Measurements from ENCODE around the gene ABLIM3. TPM values are rescaled to one million over a fixed set of nuclear protein-coding genes. Genes with fewer than 3 reads are reported as not detected.
A peak's percentile ranks its signal among the peaks of the same experiment; 100 is the strongest.

The ABLIM3 gene
- 3.6 TPM for total RNA-seq (ENCODE audit: unreplicated experiment)
- long read RNA-seq, result 0 reads

DNA sequence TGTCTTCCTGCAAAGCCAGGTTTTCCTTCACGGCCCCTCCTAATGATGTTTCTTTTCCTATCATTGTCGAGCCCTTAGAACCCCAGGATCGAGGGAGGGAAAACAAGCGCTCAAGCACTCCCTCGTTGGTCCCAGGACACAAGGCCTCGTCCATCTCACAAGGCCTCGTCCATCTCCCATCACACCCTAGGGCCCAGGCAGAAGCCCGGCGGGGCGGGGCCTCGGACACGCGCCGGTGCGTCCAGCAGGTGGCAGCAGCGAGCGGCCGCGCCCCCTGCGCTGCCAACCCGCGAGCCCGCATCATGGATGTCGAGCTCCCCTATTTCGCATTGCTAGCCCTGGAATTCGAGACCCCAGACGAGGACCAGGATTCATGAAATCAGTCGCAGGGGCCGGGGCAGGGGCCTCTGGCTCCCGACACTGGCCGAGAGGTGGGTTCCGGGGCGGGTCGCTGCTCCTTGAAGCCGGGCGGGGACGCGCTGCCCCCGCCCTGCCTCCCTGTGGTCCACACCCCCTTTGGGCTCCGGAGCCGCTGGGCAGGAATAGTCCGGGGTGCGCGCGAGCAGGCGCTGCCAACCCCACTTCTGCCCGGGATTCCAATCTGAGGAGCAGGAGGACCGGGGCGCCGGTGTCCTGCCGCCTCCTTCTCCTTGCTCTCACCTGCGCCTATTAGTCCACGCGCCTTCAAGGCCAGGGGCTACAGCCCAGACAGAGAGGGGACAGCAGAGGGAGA is at the start of gene ABLIM3:
TSS of gene ABLIM3 (plus strand) at position 270 of the 733 bp plus-strand sequence. CDS start 603 bp downstream, outside the sequence.
- H3K4me3 Mint-ChIP-seq (ENCODE audit: unreplicated experiment), result no peak within 1 kb of the TSS
- peaks cover 18% of the 10 kb centered on the region for H3K4me1 Mint-ChIP-seq (ENCODE audit: unreplicated experiment)
- peak; percentile 84 for DNase-seq (ENCODE audit: low spot score)
- TF ChIP-seq, protein P1, sequence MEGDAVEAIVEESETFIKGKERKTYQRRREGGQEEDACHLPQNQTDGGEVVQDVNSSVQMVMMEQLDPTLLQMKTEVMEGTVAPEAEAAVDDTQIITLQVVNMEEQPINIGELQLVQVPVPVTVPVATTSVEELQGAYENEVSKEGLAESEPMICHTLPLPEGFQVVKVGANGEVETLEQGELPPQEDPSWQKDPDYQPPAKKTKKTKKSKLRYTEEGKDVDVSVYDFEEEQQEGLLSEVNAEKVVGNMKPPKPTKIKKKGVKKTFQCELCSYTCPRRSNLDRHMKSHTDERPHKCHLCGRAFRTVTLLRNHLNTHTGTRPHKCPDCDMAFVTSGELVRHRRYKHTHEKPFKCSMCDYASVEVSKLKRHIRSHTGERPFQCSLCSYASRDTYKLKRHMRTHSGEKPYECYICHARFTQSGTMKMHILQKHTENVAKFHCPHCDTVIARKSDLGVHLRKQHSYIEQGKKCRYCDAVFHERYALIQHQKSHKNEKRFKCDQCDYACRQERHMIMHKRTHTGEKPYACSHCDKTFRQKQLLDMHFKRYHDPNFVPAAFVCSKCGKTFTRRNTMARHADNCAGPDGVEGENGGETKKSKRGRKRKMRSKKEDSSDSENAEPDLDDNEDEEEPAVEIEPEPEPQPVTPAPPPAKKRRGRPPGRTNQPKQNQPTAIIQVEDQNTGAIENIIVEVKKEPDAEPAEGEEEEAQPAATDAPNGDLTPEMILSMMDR (IDR thresholded peaks at IDR 0.05; ENCODE audit: unreplicated experiment), result peak; percentile 90
- peaks cover 6% of the 10 kb centered on the region for H3K27me3 Mint-ChIP-seq (ENCODE audit: unreplicated experiment)
- H3K9me3 Mint-ChIP-seq (ENCODE audit: unreplicated experiment), result no peaks in the 10 kb centered on the region
- H3K27ac Mint-ChIP-seq (ENCODE audit: unreplicated experiment), result no peak within 1 kb of the TSS
- no peaks in the 10 kb centered on the region for H3K36me3 Mint-ChIP-seq (ENCODE audit: low read depth, unreplicated experiment)

DNA sequence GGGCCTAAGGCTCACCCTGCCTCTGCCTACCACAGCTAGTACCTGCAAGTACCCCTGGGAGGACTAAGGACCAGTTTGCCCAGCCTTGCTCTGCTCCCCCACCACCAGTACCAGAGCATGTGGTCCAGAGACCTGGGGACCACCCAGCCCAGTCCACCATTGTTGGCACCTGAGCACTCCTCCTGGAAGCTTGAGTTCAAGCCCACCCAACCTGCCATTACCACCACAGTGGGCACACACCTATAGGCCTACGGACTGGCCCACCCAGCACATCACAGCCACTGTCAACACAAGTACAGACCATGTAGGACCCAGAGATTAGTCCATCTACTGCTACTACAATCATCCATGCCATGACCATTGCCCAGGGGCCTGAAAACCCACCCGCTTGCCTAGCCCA is 47.7 kb upstream of the ABLIM3 start:
- TF ChIP-seq, protein P1 (IDR thresholded peaks at IDR 0.05; ENCODE audit: unreplicated experiment), result no peak
- no peaks in the 10 kb centered on the region for H3K36me3 Mint-ChIP-seq (ENCODE audit: low read depth, unreplicated experiment)
- DNase-seq (ENCODE audit: low spot score), result no peak
- no peaks in the 10 kb centered on the region for H3K4me1 Mint-ChIP-seq (ENCODE audit: unreplicated experiment)
- peaks cover 4% of the 10 kb centered on the region for H3K9me3 Mint-ChIP-seq (ENCODE audit: unreplicated experiment)
- H3K27ac Mint-ChIP-seq (ENCODE audit: unreplicated experiment), result no peak overlapping the region
- no peak overlapping the region for H3K4me3 Mint-ChIP-seq (ENCODE audit: unreplicated experiment)
- peaks cover 4% of the 10 kb centered on the region for H3K27me3 Mint-ChIP-seq (ENCODE audit: unreplicated experiment)

DNA sequence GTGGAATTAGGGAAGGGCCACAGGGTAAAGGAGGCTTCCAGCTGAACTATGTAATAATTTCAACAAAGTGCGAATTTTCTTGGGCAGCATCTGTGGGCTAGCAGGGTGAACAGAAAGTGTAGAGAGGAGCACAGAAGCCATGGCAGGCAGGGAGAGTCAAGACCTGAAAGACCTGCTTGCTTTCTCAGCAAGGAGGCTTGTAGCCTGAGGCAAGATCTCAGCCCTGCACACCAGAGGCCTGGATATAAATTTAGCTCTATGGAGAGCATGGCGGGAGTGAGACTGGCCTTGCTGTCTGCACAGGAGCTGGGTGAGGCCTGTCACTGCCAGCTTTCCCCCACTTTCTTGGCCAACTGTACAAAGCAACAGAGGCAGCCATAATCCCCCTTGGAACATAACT is 46.3 kb upstream of the ABLIM3 start:
- peaks cover 4% of the 10 kb centered on the region for H3K27me3 Mint-ChIP-seq (ENCODE audit: unreplicated experiment)
- DNase-seq (ENCODE audit: low spot score), result no peak
- H3K27ac Mint-ChIP-seq (ENCODE audit: unreplicated experiment), result no peak overlapping the region
- TF ChIP-seq, protein P1 (IDR thresholded peaks at IDR 0.05; ENCODE audit: unreplicated experiment), result no peak
- H3K36me3 Mint-ChIP-seq (ENCODE audit: low read depth, unreplicated experiment), result no peaks in the 10 kb centered on the region
- peaks cover 6% of the 10 kb centered on the region for H3K9me3 Mint-ChIP-seq (ENCODE audit: unreplicated experiment)
- H3K4me1 Mint-ChIP-seq (ENCODE audit: unreplicated experiment), result no peaks in the 10 kb centered on the region
- no peak overlapping the region for H3K4me3 Mint-ChIP-seq (ENCODE audit: unreplicated experiment)

DNA sequence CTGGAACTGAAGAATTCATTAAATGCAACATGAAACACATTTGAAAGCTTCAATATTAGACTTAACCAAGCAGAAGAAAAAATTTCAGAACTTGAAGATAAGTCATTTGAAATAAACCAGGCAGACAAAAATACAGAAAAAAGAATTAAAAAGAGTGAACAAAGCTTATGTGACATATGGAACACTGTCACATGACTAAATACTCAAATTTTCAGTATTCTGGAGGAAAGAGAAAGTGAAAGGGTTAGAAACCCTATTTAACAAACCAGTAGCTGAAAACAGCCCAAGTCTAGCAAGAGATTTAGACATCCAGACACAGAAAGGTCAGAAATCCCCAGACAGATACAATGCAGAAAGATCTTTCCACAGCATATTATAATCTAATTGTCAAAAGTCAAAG is 41.4 kb upstream of the ABLIM3 start:
- H3K36me3 Mint-ChIP-seq (ENCODE audit: low read depth, unreplicated experiment), result no peaks in the 10 kb centered on the region
- H3K9me3 Mint-ChIP-seq (ENCODE audit: unreplicated experiment), result peaks cover 12% of the 10 kb centered on the region
- H3K4me1 Mint-ChIP-seq (ENCODE audit: unreplicated experiment), result no peaks in the 10 kb centered on the region

DNA sequence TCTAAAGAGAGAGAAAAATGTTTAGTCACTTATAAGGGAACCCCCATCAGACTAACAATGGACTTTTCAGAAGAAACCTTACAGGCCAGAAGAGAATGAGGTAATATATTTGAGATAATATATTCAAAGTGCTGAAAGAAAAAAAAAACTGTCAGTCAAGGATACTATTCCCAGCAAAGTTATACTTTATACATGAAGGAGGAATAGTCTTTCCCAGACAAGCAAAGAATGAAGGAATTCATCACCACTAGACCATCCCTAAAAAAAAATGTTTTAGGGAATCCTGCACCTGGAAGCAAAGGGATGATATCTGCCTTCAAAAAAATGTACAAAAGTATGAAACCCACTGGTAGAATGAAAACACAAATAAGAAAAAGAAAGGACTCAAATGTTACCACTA is 41.0 kb upstream of the ABLIM3 start:
- TF ChIP-seq, protein P1 (IDR thresholded peaks at IDR 0.05; ENCODE audit: unreplicated experiment), result no peak
- Mint-ChIP-seq H3K4me1 (ENCODE audit: unreplicated experiment) (no peaks in the 10 kb centered on the region), H3K27ac (ENCODE audit: unreplicated experiment) (no peak overlapping the region), H3K4me3 (ENCODE audit: unreplicated experiment) (no peak overlapping the region), H3K36me3 (ENCODE audit: low read depth, unreplicated experiment) (no peaks in the 10 kb centered on the region), H3K9me3 (ENCODE audit: unreplicated experiment) (peaks cover 12% of the 10 kb centered on the region), H3K27me3 (ENCODE audit: unreplicated experiment) (no peaks in the 10 kb centered on the region)
- no peak for DNase-seq (ENCODE audit: low spot score)

More for the DNA sequence above, 41.4 kb upstream of the ABLIM3 start:
- H3K27me3 Mint-ChIP-seq (ENCODE audit: unreplicated experiment), result no peaks in the 10 kb centered on the region
- TF ChIP-seq, protein P1 (IDR thresholded peaks at IDR 0.05; ENCODE audit: unreplicated experiment), result no peak
- no peak for DNase-seq (ENCODE audit: low spot score)
- no peak overlapping the region for H3K27ac Mint-ChIP-seq (ENCODE audit: unreplicated experiment)
- H3K4me3 Mint-ChIP-seq (ENCODE audit: unreplicated experiment), result no peak overlapping the region
